HEK293 (cell line): ENCODE results near the gene PLEKHS1.

ENCODE experiments used
- CTCF ChIP-seq: fragments of 450-650 bp; formaldehyde crosslinking; IDR thresholded peaks from 2 replicates; pipeline ENCODE4 v1.5.1; 2016; ENCODE audit warnings: missing biosample characterization, missing genetic modification characterization
- GLI4 ChIP-seq: fragments of 450-650 bp; formaldehyde crosslinking; IDR thresholded peaks from 2 replicates; pipeline ENCODE4 v1.5.1; 2016; ENCODE audit warnings: missing biosample characterization, missing genetic modification characterization
- ZBTB17 ChIP-seq: fragments of 450-650 bp; formaldehyde crosslinking; IDR thresholded peaks from 2 replicates; pipeline ENCODE4 v1.5.1; 2016; ENCODE audit warnings: missing biosample characterization, missing genetic modification characterization
- ZNF248 ChIP-seq: fragments of 450-650 bp; formaldehyde crosslinking; IDR thresholded peaks from 2 replicates; pipeline ENCODE4 v1.5.1; 2017; ENCODE audit warnings: missing biosample characterization, missing genetic modification characterization
- ZNF521 ChIP-seq: fragments of 450-650 bp; formaldehyde crosslinking; IDR thresholded peaks from 2 replicates; pipeline ENCODE4 v1.5.1; 2017; ENCODE audit warnings: missing biosample characterization, mild to moderate bottlenecking, missing genetic modification characterization
- ZNF530 ChIP-seq: fragments of 450-650 bp; formaldehyde crosslinking; IDR thresholded peaks from 2 replicates; pipeline ENCODE4 v1.5.1; 2016; ENCODE audit warnings: low read depth, missing biosample characterization, missing genetic modification characterization
- ZNF549 ChIP-seq: fragments of 450-650 bp; IDR thresholded peaks from 2 replicates; pipeline ENCODE4 v1.5.1; 2018; ENCODE audit warnings: missing biosample characterization, missing genetic modification characterization, mild to moderate bottlenecking, inconsistent platforms, moderate library complexity
- ZXDB ChIP-seq: fragments of 450-650 bp; formaldehyde crosslinking; IDR thresholded peaks from 2 replicates; pipeline ENCODE4 v1.5.1; 2016; ENCODE audit warnings: missing biosample characterization, missing genetic modification characterization
- TF ChIP-seq, protein P1 (sequence below): fragments of 450-650 bp; formaldehyde crosslinking; IDR thresholded peaks from 2 replicates; pipeline ENCODE4 v1.5.1; 2016; ENCODE audit warnings: missing biosample characterization, missing genetic modification characterization
- TF ChIP-seq, protein P2 (sequence below): fragments of 450-650 bp; formaldehyde crosslinking; IDR thresholded peaks from 2 replicates; pipeline ENCODE4 v1.5.1; 2016; ENCODE audit warnings: missing biosample characterization, missing genetic modification characterization

DNA sequence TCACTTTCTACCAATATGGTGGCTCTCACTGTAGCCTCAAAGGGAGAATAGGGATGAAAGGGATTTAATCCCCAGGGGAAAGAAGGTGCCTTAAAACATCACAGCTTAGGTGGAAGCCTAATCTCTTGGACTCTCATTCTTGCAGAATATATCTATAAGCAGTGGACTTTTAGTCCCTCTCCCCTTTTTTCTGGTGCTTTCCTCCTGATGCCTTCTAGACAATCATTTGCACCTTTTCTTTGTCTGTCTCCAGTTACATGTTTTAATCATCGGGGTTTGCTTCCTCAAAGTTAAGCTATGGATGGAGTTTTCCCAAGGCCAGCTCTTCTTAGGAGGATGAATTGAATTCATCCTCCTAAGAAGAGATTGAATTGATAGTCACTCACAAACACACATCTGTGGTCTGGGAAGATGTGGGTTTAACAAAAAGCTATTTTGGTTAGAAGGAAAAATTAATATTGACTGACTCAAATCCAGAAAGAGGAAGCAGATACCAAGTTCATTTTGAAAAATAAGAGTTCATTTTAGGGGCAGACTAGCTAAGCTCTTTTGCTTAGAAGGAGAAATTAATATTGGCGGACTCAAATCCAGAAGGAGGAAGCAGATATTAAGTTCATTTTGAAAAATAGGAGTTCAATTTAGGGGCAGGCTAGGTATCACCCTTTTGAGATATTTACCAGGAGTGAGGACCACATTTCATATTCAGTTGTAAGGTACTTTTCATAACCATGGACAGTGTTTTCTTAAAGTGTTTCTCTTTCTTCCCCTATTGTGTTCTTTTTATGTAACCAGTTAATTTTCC is 35.2 kb upstream of the PLEKHS1 start:
- no peak for TF ChIP-seq GLI4 (tag by site-specific recombination)
- TF ChIP-seq ZXDB (tag by site-specific recombination): no peak
- TF ChIP-seq, protein P1, sequence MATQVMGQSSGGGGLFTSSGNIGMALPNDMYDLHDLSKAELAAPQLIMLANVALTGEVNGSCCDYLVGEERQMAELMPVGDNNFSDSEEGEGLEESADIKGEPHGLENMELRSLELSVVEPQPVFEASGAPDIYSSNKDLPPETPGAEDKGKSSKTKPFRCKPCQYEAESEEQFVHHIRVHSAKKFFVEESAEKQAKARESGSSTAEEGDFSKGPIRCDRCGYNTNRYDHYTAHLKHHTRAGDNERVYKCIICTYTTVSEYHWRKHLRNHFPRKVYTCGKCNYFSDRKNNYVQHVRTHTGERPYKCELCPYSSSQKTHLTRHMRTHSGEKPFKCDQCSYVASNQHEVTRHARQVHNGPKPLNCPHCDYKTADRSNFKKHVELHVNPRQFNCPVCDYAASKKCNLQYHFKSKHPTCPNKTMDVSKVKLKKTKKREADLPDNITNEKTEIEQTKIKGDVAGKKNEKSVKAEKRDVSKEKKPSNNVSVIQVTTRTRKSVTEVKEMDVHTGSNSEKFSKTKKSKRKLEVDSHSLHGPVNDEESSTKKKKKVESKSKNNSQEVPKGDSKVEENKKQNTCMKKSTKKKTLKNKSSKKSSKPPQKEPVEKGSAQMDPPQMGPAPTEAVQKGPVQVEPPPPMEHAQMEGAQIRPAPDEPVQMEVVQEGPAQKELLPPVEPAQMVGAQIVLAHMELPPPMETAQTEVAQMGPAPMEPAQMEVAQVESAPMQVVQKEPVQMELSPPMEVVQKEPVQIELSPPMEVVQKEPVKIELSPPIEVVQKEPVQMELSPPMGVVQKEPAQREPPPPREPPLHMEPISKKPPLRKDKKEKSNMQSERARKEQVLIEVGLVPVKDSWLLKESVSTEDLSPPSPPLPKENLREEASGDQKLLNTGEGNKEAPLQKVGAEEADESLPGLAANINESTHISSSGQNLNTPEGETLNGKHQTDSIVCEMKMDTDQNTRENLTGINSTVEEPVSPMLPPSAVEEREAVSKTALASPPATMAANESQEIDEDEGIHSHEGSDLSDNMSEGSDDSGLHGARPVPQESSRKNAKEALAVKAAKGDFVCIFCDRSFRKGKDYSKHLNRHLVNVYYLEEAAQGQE (tag by site-specific recombination): peak; percentile 75; the same call in 1 of the 2 replicates
- no peak for TF ChIP-seq ZNF248 (tag by site-specific recombination)
- no peak for TF ChIP-seq ZNF521 (tag by site-specific recombination)
- TF ChIP-seq ZNF549: no peak
- TF ChIP-seq, protein P2, sequence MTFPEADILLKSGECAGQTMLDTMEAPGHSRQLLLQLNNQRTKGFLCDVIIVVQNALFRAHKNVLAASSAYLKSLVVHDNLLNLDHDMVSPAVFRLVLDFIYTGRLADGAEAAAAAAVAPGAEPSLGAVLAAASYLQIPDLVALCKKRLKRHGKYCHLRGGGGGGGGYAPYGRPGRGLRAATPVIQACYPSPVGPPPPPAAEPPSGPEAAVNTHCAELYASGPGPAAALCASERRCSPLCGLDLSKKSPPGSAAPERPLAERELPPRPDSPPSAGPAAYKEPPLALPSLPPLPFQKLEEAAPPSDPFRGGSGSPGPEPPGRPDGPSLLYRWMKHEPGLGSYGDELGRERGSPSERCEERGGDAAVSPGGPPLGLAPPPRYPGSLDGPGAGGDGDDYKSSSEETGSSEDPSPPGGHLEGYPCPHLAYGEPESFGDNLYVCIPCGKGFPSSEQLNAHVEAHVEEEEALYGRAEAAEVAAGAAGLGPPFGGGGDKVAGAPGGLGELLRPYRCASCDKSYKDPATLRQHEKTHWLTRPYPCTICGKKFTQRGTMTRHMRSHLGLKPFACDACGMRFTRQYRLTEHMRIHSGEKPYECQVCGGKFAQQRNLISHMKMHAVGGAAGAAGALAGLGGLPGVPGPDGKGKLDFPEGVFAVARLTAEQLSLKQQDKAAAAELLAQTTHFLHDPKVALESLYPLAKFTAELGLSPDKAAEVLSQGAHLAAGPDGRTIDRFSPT: no peak
- TF ChIP-seq ZBTB17 (tag by site-specific recombination): no peak
- TF ChIP-seq CTCF (tag by site-specific recombination): no peak
- no peak for TF ChIP-seq ZNF530 (tag by site-specific recombination)
